NCI-H1092 (cell line): ENCODE data around the gene DLG2.

Experiments
- DNase-seq: peaks from one replicate; lab custom pipeline; 2025; lab: John Stamatoyannopoulos, UW

The DLG2 gene

DNA sequence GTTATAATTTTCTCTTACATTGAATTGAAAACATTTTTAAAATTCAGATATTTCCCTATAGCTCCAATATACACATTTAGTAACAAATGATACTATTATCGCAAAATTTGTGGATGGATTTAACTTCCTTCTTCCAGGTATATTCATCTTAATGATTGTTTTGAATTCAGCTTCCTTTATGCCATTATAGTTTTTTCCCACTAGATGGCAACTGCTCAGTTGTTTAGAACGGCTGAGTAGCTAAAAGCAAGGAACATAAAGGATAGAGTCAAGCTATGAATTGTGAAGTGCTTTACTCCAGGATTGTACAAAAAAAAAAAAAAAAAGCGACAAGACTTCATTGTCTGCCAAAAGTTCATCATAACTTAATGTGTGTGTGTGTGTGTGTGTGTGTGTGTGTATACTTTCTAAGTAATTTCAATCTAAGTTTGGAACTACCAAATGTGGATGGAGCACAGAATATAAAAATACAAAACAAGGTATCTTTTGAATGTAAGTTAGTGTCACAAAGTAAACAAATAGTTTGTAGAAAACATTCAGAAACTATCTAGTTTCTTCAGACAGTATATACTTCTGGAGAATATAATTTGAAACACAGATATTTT lies 846.4 kb downstream of the DLG2 start:
- peak; percentile 30 for DNase-seq

- no peak for DNase-seq
Observed at GRCh38 chr11:84775503-84775902, 851.6 kb downstream of the DLG2 start.

DNA sequence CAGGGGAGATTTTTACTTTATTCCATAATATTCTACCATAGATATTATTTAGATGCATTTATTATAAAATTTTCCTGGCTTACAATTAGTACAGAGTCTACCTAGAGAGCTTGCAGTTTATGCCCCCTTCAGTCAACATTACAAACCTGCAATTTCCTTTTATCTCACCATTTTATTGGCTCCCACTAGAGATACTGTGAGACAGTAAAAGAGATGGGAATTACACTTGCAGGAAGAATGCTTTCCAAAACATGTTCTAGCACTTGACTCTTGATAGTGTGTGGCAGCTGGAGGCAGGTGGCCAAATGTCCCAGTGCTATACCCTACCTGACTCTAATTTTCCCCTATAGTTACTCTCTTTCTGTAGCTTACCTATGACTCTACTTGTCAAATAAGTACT lies 863.2 kb downstream of the DLG2 start:
- DNase-seq: no peak

DNA sequence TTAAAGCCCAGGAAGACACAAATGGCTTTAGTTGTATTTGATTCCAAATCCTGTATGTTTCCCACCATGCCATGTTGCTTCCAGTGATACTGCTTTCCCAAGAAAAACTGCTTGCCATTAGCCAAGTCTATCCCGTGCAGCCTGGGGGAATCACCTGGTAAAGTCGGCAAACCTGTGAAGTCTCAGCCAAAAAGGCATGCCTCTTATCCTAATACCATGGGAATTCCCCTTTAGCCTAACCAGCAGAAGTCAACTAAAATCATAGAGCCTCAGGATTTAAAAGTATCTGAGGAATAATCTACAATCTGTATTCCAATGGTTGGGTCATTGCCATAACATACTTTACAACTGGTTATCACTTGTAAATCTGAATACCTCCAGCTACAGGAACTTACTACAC lies 869.4 kb downstream of the DLG2 start:
- DNase-seq: no peak

- no peak for DNase-seq
Observed at GRCh38 chr11:84751371-84751770, 875.8 kb downstream of the DLG2 start.

- no peak for DNase-seq
Observed at GRCh38 chr11:84747871-84748270, 879.3 kb downstream of the DLG2 start.

- DNase-seq: no peak
Observed at GRCh38 chr11:84740050-84740449, 887.1 kb downstream of the DLG2 start.

DNA sequence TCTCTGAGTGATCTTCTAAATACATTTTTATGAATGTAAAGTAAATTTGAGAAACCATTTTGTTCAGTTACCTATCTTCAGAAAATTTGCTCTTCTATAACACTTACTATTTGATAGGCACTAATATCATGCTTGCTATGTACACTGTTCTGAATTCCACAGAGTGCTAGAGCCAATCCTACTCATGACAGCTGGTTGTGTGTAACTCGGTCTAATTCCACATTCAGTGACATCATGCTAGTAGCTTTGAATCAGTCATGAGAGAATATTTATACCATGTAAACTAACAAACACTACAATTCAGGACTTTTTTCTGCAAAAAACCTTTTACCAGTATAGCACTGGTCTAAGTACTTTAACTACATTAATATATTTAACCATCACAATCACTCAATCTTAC lies 902.9 kb downstream of the DLG2 start:
- no peak for DNase-seq

DNA sequence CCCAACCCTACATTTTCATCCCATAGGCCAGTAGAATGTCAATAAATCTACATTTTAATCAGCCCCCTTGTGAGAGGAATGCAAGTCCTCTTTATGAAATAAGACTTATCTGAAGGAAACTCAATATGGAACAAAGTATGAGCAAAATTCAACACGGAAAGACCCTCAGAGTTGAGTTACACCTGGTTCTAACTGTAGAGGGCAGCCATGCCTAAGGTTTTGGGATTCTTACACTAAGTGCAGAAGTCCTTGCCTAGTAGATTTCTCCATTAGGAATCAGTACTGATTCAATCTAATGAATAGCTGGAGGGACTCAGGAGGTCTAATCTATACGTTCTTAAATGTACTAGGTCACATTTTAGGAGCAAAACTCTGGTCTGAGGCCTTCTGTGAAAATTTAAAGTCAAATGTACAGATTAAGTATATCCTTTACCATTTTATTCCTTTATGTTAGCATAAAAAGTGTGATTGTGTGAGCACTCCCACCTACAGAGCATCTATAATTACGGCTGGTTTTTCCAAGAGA lies 904.5 kb downstream of the DLG2 start:
- peak; percentile 32 for DNase-seq

DNA sequence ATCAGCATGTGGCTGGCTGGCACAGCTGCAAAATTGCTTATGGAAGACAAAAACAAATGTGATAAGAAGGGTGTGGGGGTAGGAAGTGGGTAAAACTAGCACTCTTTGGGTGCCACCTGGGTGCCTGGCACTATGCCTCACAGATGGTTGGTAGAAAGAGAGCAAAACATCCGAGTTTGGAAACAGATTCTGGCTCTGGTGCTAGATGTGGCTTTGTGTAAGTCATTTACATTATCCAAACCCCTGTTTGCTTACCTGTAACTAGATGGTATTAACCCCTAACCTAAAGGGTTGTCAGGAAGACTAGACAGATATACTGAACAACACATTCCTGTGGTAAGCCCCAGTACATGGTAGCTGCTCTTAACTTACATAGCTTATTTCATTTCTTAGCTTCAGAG lies 905.6 kb downstream of the DLG2 start:
- DNase-seq: no peak

GRCh38 chr11:84720706-84721402 lies 906.3 kb downstream of the DLG2 start:
- peak; percentile 33 for DNase-seq

DNA sequence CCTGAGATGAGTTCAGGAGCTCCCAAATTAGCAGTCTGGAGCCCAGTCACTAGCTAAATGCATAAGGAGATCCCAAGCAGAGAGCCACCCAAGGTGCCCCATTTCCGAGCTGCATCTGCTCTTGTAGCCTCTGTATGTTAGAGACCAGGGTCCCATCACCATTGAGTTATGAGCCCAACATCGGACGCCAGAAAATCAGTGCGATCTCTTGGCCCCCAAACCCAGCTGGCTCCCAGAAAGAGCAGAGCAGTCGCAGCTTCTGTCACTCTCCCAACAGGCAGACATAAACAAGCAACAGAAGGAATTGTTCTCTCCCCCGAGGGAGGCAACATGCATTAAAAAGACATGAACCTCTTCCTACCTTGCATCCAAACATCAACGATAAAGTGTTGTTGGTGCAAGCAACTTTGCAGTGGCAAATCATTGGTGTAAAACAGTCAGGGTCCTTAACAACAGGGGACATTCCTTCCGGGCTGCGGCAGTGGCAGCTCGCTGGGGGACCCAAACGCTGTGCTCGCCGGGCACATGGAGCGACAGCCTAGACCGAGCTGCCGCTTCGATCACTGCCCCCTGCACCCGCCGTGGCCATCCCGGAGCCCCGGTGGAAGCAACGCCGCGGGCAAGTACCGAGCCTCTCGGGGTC lies 907.1 kb downstream of the DLG2 start:
- DNase-seq: peak; percentile 23

GRCh38 chr11:84714316-84714780 lies 912.8 kb downstream of the DLG2 start:
- peak; percentile 66 for DNase-seq

DNA sequence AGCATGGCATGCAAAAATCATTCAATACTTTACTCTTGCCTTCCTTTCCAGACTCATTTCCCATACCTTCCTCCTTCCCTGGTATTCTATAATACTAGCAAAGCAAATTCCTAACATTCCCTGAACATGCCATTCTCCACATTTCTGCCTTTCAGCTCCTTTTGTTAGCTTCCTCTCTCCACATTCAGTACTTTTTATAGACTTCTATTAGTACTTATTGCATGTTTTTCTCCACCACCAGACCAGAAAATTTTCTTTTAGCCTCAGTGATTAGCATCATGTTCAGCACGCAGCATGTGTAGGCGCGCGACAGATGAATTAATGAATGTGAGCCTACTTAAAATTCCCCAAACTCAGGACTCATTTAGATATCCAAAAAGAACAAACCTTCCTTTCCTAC lies 935.3 kb downstream of the DLG2 start:
- DNase-seq: no peak

GRCh38 chr11:84687433-84687832 lies 939.7 kb downstream of the DLG2 start:
- no peak for DNase-seq

- DNase-seq: no peak
Observed at GRCh38 chr11:84686716-84687115, 940.4 kb downstream of the DLG2 start.

- DNase-seq: no peak
Observed at GRCh38 chr11:84685976-84686375, 941.2 kb downstream of the DLG2 start.

DNA sequence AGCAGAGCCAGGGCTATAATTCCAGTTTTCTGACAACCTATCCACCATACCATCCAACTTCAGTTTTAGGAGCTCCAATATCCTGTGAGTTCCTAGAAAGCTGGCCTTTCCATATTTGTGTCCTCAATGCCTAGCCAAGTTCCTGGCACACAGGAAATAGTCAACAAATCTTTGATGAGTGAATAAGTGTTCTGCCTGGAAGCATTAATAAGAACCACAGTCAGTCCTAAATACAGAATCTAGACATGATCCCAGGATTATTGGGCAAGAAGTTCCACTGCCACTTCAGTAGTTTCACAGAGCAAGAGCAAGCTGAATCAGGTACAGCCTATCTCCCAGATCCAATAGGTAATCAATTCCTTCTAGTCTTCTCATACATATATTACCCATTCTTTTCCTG lies 942.0 kb downstream of the DLG2 start:
- DNase-seq: no peak

- DNase-seq: no peak
Observed at GRCh38 chr11:84681456-84681855, 945.7 kb downstream of the DLG2 start.

- DNase-seq: no peak
Observed at GRCh38 chr11:84675396-84676025, 951.6 kb downstream of the DLG2 start.

DNA sequence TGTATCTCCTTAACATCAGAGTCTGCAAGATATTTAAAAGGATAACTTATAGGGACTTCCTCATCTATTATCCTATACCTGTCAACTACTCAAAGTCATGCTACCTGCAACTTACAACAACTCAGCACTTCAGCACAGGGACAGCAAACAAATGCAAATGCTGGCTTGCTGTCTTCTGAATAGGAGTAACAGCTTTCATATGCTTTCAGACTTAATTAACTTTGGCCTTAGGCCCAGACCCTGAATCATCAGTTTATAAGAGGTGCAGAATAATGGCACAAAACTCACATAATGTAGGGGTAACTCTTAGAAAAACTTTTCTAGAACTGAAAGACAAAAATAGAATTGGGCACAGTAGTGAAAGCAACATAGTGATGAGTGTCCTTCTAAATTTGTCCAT lies 953.4 kb downstream of the DLG2 start:
- DNase-seq: peak; percentile 68

DNA sequence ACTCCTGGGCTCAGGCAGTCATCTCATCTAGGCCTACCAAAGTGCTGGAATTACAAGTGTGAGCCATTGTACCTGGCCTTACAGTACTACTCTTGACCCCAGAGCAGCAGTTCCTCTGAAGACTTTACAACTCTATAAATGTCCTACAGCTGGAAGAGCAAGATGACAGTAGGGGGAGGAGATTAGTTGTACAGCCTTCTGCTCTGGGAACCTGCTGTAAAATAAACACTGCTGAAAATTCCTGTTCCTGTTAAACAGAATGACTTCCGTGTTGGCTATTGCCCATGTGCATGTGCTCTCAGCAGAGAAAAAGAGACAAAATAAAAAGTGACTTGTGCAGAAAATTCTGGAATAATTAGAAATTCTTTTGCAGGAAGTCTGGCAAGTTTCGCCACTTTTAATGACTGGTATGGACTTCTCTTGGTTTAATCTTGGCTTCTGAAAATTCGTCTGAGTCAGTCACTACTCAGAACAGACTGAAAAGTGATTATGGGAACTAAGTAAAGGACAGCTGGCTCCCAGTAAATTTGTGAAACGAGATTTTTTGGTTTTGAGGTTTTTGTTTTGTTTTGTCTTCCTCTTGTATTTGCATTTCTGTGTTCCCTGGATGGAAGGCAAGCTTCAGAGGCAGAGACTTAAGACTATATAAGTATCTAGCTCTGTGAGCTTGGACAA lies 955.7 kb downstream of the DLG2 start:
- no peak for DNase-seq
